SW 1271 (cell line): Measurements from ENCODE around the gene WWOX.

Source experiments
- DNase-seq, 2 experiments: peaks; one replicate each; lab custom pipeline; 2025; lab: John Stamatoyannopoulos, UW

Gene WWOX

DNA sequence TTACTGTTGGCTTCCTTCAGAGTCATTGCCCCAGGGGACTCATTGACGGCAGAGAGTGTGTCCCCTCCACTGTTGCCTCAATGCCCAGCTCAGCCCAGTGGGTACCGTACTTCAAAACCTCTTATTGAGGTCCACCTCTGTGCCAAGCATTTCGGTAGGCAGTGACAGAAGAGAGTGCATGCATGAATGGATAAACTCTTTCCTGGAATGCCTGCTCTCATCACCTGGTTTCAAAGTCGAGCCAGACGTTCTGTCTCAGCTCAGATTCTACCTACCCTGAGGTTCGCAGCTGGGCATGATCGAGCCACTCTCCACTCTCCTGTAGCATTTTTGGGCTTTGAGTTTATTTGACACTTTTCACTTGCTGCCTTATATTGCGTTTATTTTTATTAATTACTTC, 854.1 kb downstream of the WWOX start:
- no peak for DNase-seq

GRCh38 chr16:78955206-78955605, 855.8 kb downstream of the WWOX start:
- no peak for DNase-seq

- DNase-seq, result no peak
These were observed 857.4 kb downstream of the WWOX start for GRCh38 chr16:78956859-78957258.

DNA sequence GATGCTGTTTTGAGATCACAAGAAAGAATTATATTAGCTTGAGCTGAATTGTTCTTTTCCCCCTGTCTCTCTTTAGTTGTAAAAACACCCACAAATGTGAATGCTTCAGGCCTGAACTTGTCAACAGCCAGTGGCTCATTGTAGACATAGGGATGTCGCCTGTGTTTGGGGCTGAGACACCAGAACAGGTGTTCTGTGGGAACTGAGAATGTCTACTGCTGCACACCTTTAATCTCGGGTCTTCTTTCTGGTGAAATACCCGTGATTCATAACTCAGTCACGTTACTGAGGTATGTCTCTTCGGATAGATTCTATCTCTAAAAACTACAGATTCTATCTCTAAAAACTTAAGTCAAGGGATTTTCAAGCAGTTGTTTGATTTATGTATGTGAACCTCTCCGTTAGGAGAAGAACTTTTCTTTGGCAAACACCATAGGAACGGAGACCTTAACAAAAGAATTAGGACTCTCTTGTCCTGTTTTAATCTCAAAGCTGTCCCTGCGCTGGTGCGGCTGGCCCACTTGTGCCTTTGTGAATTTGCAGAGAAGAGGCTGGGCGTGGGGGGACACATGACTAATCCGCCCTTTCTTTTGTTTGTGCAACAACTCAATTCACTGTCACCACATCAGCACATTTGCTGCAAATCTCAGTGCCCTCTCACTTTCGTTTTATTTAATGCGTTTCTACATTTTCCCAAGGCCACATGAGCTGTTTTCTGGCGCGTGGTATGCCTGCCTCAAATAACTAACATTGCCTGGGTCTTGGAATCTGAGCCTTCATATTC, 858.1 kb downstream of the WWOX start:
- DNase-seq, result no peak

GRCh38 chr16:78961464-78961863, 862.0 kb downstream of the WWOX start:
- DNase-seq, result no peak

- no peak for DNase-seq
These were observed 863.0 kb downstream of the WWOX start for GRCh38 chr16:78962457-78962929.

GRCh38 chr16:78967948-78968347, 868.5 kb downstream of the WWOX start:
- DNase-seq, result no peak

DNA sequence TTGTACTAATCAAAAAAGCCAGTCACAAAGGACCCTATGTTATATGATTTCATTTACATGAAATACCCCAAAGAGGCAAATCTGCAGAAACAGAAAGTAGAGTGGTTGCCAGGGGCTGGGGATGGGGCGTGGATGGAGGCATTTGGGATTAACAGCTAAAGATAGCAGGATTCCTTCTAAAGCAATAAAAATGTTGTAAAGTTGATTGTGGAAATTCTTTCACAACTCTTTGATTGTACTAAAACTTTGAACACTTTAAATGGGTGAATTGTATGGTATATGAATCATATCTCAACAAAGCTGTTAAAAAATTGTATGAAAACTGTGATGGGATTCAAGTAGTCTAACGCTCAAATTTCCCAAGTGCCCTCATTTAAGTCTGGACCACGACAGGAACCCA, 870.3 kb downstream of the WWOX start:
- DNase-seq, result no peak

DNA sequence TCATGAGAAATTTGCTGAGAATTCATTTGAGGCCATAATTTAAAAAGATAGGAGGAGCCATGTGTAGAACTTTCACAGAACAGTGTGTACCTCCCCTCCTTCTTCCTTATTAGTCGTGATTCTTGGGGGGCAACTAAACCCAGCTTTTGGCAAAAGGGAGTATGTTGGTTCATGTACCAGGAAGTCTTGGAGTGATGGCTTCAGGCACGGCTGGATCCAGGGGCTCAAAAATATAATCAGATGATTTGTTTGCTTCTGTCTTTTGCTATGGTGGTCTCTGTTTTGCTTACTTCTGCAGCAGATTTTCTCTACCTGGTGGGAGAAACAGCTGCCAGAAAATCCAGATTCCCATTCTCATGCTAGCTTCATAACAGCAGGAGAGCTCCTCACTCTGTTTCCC, 871.2 kb downstream of the WWOX start:
- no peak for DNase-seq

GRCh38 chr16:78972006-78972405, 872.6 kb downstream of the WWOX start:
- DNase-seq, result no peak

DNA sequence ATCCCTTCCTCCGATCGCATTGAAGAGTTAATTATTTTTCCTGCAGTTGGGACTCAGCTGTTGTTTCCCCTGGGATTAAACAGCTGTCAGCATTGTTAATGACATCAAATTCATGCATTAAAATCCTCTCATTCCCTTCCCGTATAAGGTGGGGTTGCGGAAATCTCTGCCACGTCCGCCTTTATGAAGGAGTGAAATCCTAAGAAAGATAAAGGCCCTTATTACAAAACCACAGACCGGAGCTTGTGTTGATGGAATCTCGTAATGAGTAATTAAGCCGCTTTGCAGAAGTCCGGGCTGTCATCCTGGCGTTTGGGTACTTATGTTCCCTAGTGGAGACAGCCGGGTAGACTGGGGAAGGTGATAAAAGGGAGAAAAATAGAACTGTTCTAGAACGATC, 873.5 kb downstream of the WWOX start:
- DNase-seq, result no peak

- DNase-seq, result no peak
These were observed 876.8 kb downstream of the WWOX start for GRCh38 chr16:78976212-78976611.

GRCh38 chr16:78980825-78981224, 881.4 kb downstream of the WWOX start:
- no peak for DNase-seq

GRCh38 chr16:78982096-78982744, 882.8 kb downstream of the WWOX start:
- DNase-seq, result no peak

DNA sequence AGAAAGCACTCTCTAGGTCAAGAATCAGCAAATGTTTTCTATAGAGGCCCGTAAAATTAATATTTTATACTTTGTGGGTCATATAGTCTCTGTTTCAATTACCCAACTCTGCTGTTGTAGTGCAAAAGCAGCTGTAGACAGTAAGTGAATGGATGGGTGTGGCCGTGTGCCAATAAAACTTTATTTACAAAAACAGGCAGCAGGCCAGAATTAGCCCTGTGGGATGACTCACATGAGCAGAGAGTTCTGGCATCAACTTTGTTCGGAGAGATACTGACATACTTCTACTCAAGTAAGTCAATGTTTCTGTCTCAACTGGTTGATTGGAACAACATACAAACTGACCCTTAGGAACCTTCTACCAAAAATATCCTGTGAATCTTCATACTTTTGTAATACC, 884.9 kb downstream of the WWOX start:
- no peak for DNase-seq

DNA sequence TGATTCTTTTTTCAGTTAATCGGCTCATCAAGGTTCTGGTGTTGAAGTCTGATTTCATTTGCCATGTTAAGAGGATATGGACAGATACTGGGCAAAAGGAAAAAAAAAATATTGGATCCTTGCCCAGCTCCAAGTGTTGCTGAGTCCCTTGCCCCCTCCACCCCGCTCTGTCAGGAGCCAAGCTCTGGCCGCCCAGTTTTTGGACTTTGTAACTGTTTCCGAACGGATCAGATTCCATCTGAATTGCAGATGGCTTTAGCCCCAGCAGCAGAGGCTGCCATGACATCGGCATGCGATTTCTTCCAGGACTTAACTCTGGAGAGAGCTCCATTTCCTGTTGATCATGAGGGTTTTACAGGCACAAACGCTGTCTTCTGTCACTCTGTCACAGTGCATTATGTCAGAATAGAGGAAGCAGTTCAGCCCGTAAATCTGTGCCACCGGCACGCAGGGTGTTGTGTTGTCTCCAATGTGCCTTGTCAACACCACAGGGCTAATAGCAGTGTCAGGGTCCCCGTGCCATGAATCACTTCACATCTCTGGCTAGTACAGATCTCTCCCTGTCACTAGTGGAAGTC, 885.5 kb downstream of the WWOX start:
- DNase-seq, result no peak

DNA sequence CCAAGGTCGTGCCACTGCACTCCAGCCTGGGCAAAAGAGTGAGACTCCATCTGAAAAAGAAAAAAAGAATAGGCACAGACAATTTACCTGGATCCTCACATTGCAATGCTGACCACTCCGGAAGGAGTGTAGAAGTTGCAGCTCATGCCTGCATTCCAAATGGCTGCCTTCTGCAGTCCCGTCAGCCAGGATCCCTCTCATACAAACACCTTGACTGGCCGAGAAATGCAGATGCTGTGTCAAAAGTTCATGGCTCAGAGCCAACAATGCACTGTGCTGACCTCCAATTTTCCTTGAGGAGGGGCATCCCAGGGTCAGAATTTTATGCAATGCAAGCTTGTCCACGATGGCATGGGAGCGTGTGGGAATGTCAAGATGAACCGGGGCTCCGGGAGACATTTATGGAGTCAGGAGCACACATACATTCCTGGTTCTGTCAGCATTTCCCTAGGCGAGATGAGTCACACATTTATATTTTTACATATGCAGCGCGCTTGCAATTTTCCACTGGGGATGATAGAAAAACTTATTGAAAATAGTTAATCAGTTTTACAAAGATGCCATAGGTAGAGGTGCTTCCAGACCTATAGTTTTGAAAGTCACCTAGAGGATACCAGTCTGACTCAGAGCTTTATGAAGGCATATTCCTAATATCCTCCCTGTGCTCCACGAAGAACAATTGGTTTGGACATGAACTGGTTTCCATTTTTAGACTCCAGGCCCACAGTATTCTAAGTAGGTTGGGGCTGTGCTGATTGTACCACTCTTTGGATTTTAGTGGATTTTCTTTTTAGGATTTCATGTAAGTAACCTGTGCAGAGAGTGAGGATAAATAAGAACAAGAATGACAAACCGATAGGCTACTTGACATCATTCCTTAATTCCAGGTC, 886.5 kb downstream of the WWOX start:
- DNase-seq, result no peak

- DNase-seq, result no peak
These were observed 888.2 kb downstream of the WWOX start for GRCh38 chr16:78987666-78988065.

- no peak for DNase-seq
These were observed 889.0 kb downstream of the WWOX start for GRCh38 chr16:78988361-78988969.

DNA sequence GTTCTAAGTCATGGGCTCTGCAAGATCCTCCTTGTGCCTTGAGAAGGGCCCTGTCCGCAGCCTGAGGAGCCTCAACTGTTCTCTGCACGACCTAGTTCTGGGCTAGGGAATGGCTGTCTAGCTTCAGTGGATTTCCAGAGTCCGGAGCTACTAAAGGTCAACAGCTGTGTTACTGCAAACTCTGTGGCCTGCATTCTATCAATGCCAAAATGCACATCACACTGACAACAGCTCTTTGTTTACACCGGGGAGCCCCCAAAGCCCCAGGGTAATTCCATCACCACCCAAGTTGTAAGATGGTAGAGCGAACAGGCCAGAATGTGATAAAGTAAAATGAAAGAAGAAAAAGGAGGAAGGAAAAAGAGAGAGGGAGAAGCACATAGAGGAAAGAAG, 890.9 kb downstream of the WWOX start:
- no peak for DNase-seq

- DNase-seq, result no peak
These were observed 892.5 kb downstream of the WWOX start for GRCh38 chr16:78992001-78992400.

GRCh38 chr16:78993346-78993745, 893.9 kb downstream of the WWOX start:
- DNase-seq, result no peak
